Uterus (tissue), 2 donors: ENCODE results near the gene PIK3C2G.

Experiments used
- CTCF ChIP-seq, 4 experiments: fragments of 200-600 bp in 2 of 4; fragments of 450-650 bp in 2 of 4; sonication (generic) in 2 of 4; IDR thresholded peaks; one replicate each; pipeline ENCODE4 v1.5.1; 2016 to 2019; ENCODE audit warnings: antibody characterized with exemption in 4 of 4, mild to moderate bottlenecking in 2 of 4, moderate library complexity in 1 of 4
- POLR2A ChIP-seq, 2 donors: fragments of 450-650 bp; IDR thresholded peaks; one replicate each; pipeline ENCODE4 v1.6.1; 2016; ENCODE audit warnings: antibody characterized with exemption in 2 of 2, mild to moderate bottlenecking in 1 of 2, moderate library complexity in 1 of 2

- no peak for TF ChIP-seq CTCF (IDR thresholded peaks at IDR 0.05)
- no peak for TF ChIP-seq POLR2A (IDR thresholded peaks at IDR 0.05)
Measured at GRCh38 chr12:18652596-18652995, 391.3 kb downstream of the PIK3C2G start.
